Measurements from ENCODE around the gene MPPED1.

Gene MPPED1

GRCh38 chr22:43478621-43479300, 66.9 kb downstream of the MPPED1 start:
- H3K4me1 Mint-ChIP-seq: peaks cover 8% of the 10 kb centered on the region
- no peak overlapping the region for H3K4me3 Mint-ChIP-seq
- ATAC-seq: no peak
- no peaks in the 10 kb centered on the region for H3K36me3 Mint-ChIP-seq
- no peak for DNase-seq (ENCODE audit: low spot score in 2 of 2)
- H3K27ac Mint-ChIP-seq: no peak overlapping the region
- H3K9me3 Mint-ChIP-seq: no peaks in the 10 kb centered on the region

DNA sequence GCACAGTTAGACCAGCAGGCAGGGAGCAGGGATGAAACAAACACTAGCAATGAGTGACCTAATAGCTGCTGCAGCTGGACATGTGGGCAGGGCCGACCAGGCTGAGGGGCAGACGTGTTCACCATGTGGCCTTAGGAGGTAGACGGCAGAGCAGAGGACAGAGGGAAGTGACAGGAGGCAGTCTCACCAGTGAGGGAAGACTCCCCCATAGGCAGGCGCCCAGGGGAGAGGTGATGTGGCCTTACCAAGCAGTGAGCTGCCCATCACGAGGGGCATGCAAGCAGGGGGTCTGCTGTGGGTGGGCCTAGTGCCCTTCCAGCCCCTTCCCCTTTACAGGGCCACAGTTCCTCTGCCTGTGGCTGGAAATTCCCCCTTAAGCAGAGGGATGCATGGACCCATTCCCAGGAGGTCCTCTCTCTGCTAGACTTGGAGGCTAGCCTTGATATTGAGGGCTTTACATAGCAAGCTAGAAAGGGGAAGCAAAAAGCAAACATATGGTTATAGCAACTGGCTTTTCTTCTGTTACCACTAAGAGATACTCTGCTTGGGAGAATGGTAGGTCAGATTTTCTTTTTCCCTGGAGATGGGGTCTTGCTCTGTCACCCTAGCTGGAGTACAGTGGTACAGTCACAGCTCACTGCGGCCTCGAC, 67.6 kb downstream of the MPPED1 start:
- Mint-ChIP-seq H3K9me3 (no peaks in the 10 kb centered on the region), H3K36me3 (no peaks in the 10 kb centered on the region), H3K27ac (no peak overlapping the region), H3K4me1 (peaks cover 8% of the 10 kb centered on the region), H3K4me3 (no peak overlapping the region)
- ATAC-seq (no peak), DNase-seq (ENCODE audit: low spot score in 2 of 2) (no peak)

GRCh38 chr22:43479962-43480361, 68.1 kb downstream of the MPPED1 start:
- H3K4me1 Mint-ChIP-seq: peaks cover 8% of the 10 kb centered on the region
- no peaks in the 10 kb centered on the region for H3K9me3 Mint-ChIP-seq
- no peak overlapping the region for H3K4me3 Mint-ChIP-seq

GRCh38 chr22:43481568-43482317, 69.9 kb downstream of the MPPED1 start:
- DNase-seq (ENCODE audit: low spot score in 2 of 2) (no peak), ATAC-seq (no peak)
- Mint-ChIP-seq H3K27ac (peak overlapping the region; percentile 41), H3K9me3 (no peaks in the 10 kb centered on the region), H3K36me3 (no peaks in the 10 kb centered on the region), H3K4me3 (no peak overlapping the region), H3K4me1 (peaks cover 8% of the 10 kb centered on the region)

More at GRCh38 chr22:43479962-43480361, 68.1 kb downstream of the MPPED1 start:
- Mint-ChIP-seq H3K27ac (no peak overlapping the region), H3K36me3 (no peaks in the 10 kb centered on the region)
- DNase-seq (ENCODE audit: low spot score in 2 of 2) (no peak), ATAC-seq (no peak)

GRCh38 chr22:43482318-43482625, 70.5 kb downstream of the MPPED1 start:
- DNase-seq (ENCODE audit: low spot score in 2 of 2) (no peak), ATAC-seq (no peak)
- Mint-ChIP-seq H3K27ac (no peak overlapping the region), H3K36me3 (no peaks in the 10 kb centered on the region), H3K9me3 (no peaks in the 10 kb centered on the region), H3K4me1 (peaks cover 8% of the 10 kb centered on the region), H3K4me3 (no peak overlapping the region)

DNA sequence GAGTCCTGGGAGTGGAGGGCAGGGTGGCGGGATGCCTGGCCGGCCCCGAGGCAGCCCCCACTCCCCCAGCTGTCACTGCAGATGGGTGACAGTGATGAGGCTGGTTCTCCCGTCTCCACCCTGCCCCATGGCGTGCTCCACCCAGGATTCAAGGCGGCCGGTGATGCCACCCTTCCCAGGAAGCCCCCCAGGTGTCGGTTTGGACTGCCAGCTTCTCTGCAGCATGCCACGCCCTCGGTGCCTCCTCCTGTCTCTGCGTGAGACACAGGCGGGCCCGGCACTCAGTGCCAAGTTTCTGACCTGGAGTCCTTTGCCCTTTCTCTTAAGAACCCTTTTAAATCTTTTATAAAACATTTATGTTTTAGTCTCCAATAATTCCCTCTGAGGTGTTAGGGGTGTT, 71.5 kb downstream of the MPPED1 start:
- Mint-ChIP-seq H3K27ac (no peak overlapping the region), H3K36me3 (no peaks in the 10 kb centered on the region), H3K4me3 (no peak overlapping the region), H3K4me1 (peaks cover 8% of the 10 kb centered on the region), H3K9me3 (no peaks in the 10 kb centered on the region)
- ATAC-seq (no peak), DNase-seq (ENCODE audit: low spot score in 2 of 2) (no peak)

GRCh38 chr22:43483669-43484068, 71.9 kb downstream of the MPPED1 start:
- no peak for ATAC-seq
- Mint-ChIP-seq H3K9me3 (no peaks in the 10 kb centered on the region), H3K4me1 (peaks cover 8% of the 10 kb centered on the region), H3K36me3 (no peaks in the 10 kb centered on the region), H3K27ac (no peak overlapping the region), H3K4me3 (no peak overlapping the region)
- no peak for DNase-seq (ENCODE audit: low spot score in 2 of 2)

DNA sequence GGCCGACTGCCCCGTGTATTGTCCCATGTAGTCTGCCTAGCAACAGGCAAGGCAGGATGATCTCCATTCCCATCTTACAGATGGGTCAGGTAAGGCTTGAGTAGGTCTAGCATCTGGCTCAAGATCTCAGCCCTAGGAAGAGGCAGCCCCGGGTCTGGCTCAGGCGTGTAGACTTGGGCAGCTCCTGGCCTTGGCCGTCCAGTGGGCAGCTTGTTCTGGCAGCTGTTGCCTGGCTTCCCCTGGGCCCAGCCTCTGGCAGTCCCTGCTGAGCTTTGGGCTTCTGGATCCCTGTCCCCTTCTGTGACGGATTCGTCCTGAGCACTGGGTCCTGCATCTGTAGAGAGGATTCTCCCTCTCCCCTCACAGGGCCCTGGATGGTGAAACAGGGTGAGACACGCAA, 72.4 kb downstream of the MPPED1 start:
- H3K4me3 Mint-ChIP-seq: no peak overlapping the region
- peaks cover 8% of the 10 kb centered on the region for H3K4me1 Mint-ChIP-seq
- H3K27ac Mint-ChIP-seq: no peak overlapping the region
- no peaks in the 10 kb centered on the region for H3K36me3 Mint-ChIP-seq
- no peaks in the 10 kb centered on the region for H3K9me3 Mint-ChIP-seq
- DNase-seq (ENCODE audit: low spot score in 2 of 2) (no peak), ATAC-seq (no peak)

- DNase-seq (ENCODE audit: low spot score in 2 of 2) (no peak), ATAC-seq (no peak)
- Mint-ChIP-seq H3K36me3 (no peaks in the 10 kb centered on the region), H3K27ac (no peak overlapping the region), H3K9me3 (no peaks in the 10 kb centered on the region), H3K4me3 (no peak overlapping the region), H3K4me1 (peaks cover 8% of the 10 kb centered on the region)
These were observed 73.8 kb downstream of the MPPED1 start for GRCh38 chr22:43485502-43486089.

GRCh38 chr22:43487311-43488030, 75.7 kb downstream of the MPPED1 start:
- H3K4me1 Mint-ChIP-seq: no peaks in the 10 kb centered on the region
- DNase-seq (ENCODE audit: low spot score in 2 of 2) (no peak), ATAC-seq (no peak)
- no peak overlapping the region for H3K27ac Mint-ChIP-seq
- peaks cover 4% of the 10 kb centered on the region for H3K9me3 Mint-ChIP-seq
- H3K4me3 Mint-ChIP-seq: no peak overlapping the region
- H3K36me3 Mint-ChIP-seq: no peaks in the 10 kb centered on the region

DNA sequence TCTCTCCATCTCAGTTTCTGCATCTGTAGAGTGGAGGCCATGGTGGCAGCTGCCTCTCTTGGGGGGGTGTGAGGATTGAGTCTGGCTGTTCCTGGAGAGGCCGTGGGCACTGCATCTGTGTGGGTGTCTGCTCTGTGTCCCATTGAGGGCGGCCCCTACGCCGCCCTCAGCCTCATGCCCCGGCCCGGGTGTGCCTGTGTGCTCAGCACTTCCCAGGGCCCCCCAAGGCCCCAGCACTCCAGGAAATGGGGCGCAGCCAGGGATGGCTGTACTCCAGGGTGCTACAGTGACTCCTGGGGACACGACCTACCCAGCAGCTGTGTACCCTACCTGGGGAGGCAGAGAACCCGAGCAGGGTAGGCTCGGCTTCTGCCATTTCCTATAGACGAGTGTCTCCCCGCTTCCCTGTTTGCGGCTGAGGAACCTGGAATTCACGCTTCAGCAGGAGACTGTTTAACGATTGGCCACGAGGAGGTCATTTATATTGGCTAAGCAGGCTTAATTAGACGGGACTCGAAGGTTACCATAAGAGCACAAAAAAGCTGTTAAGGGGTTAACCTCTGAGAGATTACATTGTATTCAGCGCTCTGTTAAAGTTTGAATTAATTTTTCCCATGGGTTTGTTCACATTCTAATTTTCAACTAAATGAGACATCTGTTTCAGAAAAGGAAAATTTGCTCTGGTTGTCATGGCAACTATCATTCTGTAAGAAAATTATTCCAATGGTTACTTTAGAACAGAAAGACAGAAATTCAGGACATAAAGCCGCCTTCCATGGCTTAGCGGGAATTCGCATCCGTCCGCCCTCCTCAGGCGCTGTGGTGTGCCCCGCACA, 76.4 kb downstream of the MPPED1 start:
- no peaks in the 10 kb centered on the region for H3K4me1 Mint-ChIP-seq
- H3K36me3 Mint-ChIP-seq: no peaks in the 10 kb centered on the region
- ATAC-seq (no peak), DNase-seq (ENCODE audit: low spot score in 2 of 2) (no peak)
- no peak overlapping the region for H3K27ac Mint-ChIP-seq
- no peak overlapping the region for H3K4me3 Mint-ChIP-seq
- H3K9me3 Mint-ChIP-seq: peaks cover 4% of the 10 kb centered on the region

DNA sequence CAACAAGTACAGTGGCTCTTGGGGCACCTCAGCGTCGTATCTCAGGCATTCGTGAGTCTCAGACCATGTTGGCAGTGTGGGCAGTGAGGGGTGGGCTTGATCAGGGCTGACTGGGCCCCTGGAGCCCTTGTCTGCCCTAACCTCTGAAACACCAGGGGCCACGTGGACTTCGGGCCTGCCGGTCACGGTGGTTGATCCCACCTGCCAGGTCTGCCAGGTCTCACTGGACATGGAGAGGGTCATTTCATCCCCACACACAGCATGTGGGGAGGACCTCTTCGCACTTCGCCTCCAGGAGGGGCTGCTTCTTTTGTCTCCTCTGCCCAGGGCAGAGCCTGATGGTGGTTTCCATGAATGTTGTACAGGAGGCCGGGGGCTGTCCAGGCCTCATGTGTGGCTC, 77.1 kb downstream of the MPPED1 start:
- no peaks in the 10 kb centered on the region for H3K36me3 Mint-ChIP-seq
- ATAC-seq (no peak), DNase-seq (ENCODE audit: low spot score in 2 of 2) (no peak)
- no peak overlapping the region for H3K4me3 Mint-ChIP-seq
- no peak overlapping the region for H3K27ac Mint-ChIP-seq
- H3K9me3 Mint-ChIP-seq: peaks cover 4% of the 10 kb centered on the region
- H3K4me1 Mint-ChIP-seq: no peaks in the 10 kb centered on the region

GRCh38 chr22:43490311-43490710, 78.5 kb downstream of the MPPED1 start:
- ATAC-seq (no peak), DNase-seq (ENCODE audit: low spot score in 2 of 2) (no peak)
- peaks cover 4% of the 10 kb centered on the region for H3K9me3 Mint-ChIP-seq
- no peak overlapping the region for H3K4me3 Mint-ChIP-seq
- H3K36me3 Mint-ChIP-seq: no peaks in the 10 kb centered on the region
- H3K27ac Mint-ChIP-seq: no peak overlapping the region
- no peaks in the 10 kb centered on the region for H3K4me1 Mint-ChIP-seq

- peaks cover 4% of the 10 kb centered on the region for H3K9me3 Mint-ChIP-seq
These were observed 79.4 kb downstream of the MPPED1 start for GRCh38 chr22:43491177-43491576.

More at GRCh38 chr22:43491177-43491576, 79.4 kb downstream of the MPPED1 start:
- Mint-ChIP-seq H3K36me3 (no peaks in the 10 kb centered on the region), H3K27ac (no peak overlapping the region), H3K4me1 (no peaks in the 10 kb centered on the region), H3K4me3 (no peak overlapping the region)
- no peak for DNase-seq (ENCODE audit: low spot score in 2 of 2)
- ATAC-seq: no peak

Data from stimulated activated effector memory CD8-positive, alpha-beta T cell treated with anti-CD3 and anti-CD28 coated beads, Interleukin-12 subunit alpha, Interleukin-12 subunit beta, amount 100 ng/mL, for 72 hours (primary cell).